ENCODE results near the gene TMEM89. TPM values are rescaled to one million over a fixed set of nuclear protein-coding genes. Genes with fewer than 3 reads are reported as not detected.

The TMEM89 gene
- total and polyA plus RNA-seq, 8 donors: 0.62 TPM; not detected in 7

DNA sequence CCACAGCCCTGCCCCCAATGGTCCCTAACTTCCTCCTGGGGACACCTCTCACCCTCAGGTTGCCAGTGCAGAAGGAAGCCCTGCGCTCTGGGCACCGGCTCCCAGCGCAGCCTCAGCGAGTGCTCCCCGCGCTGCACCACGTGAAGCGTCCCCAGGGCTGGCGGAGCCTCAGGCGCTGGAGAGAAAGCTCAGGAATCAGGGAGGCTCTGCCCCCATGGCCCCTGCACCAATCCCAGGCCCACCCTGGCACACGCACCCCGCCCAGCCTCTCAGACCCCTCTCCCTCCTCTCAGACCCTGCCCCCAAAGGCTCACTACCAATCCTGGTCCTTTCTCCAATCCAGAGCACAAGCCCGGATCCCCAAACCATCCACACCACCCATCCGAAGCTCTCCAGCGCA is 33.3 kb downstream of the TMEM89 start:
- H3K36me3 ChIP-seq: peaks cover 0 to 11% (median 6%) of the 10 kb centered on the region in 4 donors
- WGBS, 5 donors: 50 to 69% (median 57%) methylated on average over 6 to 15 of the region's 15 CpGs
- H3K4me1 ChIP-seq: no peaks in the 10 kb centered on the region

DNA sequence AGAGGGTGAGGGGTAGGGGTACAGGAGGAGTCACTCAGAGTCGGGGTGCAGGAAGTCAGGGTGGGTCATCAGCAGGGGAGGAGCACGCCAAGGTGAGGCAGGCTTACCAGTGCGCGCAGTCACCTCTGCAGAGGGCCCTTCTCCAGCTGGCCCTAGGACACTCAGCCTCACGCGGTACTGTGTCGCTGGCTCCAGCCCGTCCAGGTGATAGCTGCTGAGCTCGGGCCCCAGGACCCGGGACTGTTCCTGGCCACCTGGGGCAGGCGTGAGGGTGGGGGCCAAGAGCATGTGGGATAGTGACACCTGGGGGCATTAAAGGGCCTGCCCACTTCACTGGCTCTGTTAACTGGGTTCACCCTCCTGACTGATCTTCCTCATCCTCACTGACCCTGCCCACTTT is 33.9 kb downstream of the TMEM89 start:
- intact Hi-C loops (cut with DNase I; ENCODE audit: low total_unique reads): no loop called here

More for the DNA sequence above, 33.3 kb downstream of the TMEM89 start:
- intact Hi-C loops (cut with DNase I; ENCODE audit: low total_unique reads): no loop called here
- DNase-seq: no peak
- Histone ChIP-seq H3K27me3 (peaks cover 0 to 29% (median 0%) of the 10 kb centered on the region in 3 donors), H3K4me3 (no peak overlapping the region), H3K27ac (no peak overlapping the region), H3K9me3 (no peaks in the 10 kb centered on the region)
- TF ChIP-seq POLR2A (IDR thresholded peaks at IDR 0.05) (no peak), POLR2AphosphoS5 (IDR thresholded peaks at IDR 0.05) (no peak), EP300 (IDR thresholded peaks at IDR 0.05) (no peak)
- TF ChIP-seq, protein P1, sequence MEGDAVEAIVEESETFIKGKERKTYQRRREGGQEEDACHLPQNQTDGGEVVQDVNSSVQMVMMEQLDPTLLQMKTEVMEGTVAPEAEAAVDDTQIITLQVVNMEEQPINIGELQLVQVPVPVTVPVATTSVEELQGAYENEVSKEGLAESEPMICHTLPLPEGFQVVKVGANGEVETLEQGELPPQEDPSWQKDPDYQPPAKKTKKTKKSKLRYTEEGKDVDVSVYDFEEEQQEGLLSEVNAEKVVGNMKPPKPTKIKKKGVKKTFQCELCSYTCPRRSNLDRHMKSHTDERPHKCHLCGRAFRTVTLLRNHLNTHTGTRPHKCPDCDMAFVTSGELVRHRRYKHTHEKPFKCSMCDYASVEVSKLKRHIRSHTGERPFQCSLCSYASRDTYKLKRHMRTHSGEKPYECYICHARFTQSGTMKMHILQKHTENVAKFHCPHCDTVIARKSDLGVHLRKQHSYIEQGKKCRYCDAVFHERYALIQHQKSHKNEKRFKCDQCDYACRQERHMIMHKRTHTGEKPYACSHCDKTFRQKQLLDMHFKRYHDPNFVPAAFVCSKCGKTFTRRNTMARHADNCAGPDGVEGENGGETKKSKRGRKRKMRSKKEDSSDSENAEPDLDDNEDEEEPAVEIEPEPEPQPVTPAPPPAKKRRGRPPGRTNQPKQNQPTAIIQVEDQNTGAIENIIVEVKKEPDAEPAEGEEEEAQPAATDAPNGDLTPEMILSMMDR (IDR thresholded peaks at IDR 0.05): no peak

DNA sequence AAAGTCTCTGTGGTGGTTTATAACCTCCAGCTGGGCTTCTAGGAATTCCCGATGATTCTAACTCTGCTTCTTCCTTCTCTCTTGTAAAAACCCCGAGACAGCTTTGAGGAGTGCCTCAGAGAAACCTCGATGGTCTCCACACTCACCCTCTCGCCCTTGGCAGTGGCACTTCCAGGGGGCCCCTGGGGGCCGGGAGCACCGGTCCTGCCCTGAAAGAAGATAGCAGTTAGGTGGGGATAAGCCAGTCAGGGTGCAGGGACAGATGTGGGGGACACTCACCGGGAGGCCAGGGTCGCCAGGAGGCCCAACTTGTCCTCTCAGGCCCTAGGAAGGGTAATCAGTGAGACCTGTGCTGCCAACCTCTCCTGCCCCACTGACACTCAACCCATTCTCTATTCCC is 36.2 kb downstream of the TMEM89 start:
- H3K36me3 ChIP-seq: peaks cover 0 to 11% (median 4%) of the 10 kb centered on the region in 4 donors
- intact Hi-C loops (cut with DNase I; ENCODE audit: low total_unique reads): no loop called here
- DNase-seq: no peak
- no peak for TF ChIP-seq EP300 (IDR thresholded peaks at IDR 0.05)
- TF ChIP-seq, protein P1 (IDR thresholded peaks at IDR 0.05): no peak
- no peak for TF ChIP-seq POLR2AphosphoS5 (IDR thresholded peaks at IDR 0.05)
- TF ChIP-seq POLR2A (IDR thresholded peaks at IDR 0.05): no peak
- 77 to 86% (median 84%) methylated on average over 7 to 8 of the region's 8 CpGs for WGBS, 5 donors
- peaks cover 0 to 16% (median 0%) of the 10 kb centered on the region in 3 donors for H3K27me3 ChIP-seq
- no peak overlapping the region for H3K4me3 ChIP-seq
- no peaks in the 10 kb centered on the region for H3K4me1 ChIP-seq
- H3K27ac ChIP-seq: no peak overlapping the region
- H3K9me3 ChIP-seq: no peaks in the 10 kb centered on the region

More for the DNA sequence above, 33.9 kb downstream of the TMEM89 start:
- Histone ChIP-seq H3K4me1 (no peaks in the 10 kb centered on the region), H3K27ac (no peak overlapping the region), H3K9me3 (no peaks in the 10 kb centered on the region), H3K36me3 (peaks cover 0 to 11% (median 6%) of the 10 kb centered on the region in 4 donors), H3K27me3 (peaks cover 0 to 24% (median 0%) of the 10 kb centered on the region in 3 donors), H3K4me3 (no peak overlapping the region)
- WGBS, 5 donors: 67 to 80% (median 74%) methylated on average over 5 to 11 of the region's 11 CpGs
- DNase-seq: no peak
- TF ChIP-seq POLR2AphosphoS5 (IDR thresholded peaks at IDR 0.05): no peak
- no peak for TF ChIP-seq POLR2A (IDR thresholded peaks at IDR 0.05)
- TF ChIP-seq, protein P1 (IDR thresholded peaks at IDR 0.05): no peak
- no peak for TF ChIP-seq EP300 (IDR thresholded peaks at IDR 0.05)

DNA sequence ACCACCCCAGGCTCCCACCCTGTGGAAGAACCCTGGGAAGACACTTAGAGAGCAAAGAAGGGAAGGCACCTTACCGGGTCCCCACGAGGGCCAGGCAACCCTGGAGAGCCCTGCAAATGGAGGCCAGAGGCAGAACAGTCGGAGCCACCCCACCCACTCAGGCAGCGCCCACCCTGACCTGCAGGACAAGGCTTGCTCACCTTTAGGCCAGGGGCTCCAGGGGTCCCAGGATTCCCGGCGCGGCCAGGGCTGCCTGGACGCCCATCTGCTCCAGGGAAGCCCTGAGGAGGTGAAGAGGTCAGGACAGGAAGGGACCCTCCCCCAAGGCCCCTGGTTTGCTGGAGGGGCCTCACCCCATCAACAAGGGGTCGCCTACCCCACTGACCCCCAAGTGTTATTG is 36.7 kb downstream of the TMEM89 start:
- peaks cover 0 to 11% (median 4%) of the 10 kb centered on the region in 4 donors for H3K36me3 ChIP-seq
- H3K27me3 ChIP-seq: peaks cover 0 to 16% (median 0%) of the 10 kb centered on the region in 3 donors
- no peak for DNase-seq
- WGBS, 5 donors: 80 to 95% (median 84%) methylated on average over 1 to 9 of the region's 9 CpGs
- H3K4me1 ChIP-seq: no peaks in the 10 kb centered on the region
- TF ChIP-seq POLR2A (IDR thresholded peaks at IDR 0.05) (no peak), POLR2AphosphoS5 (IDR thresholded peaks at IDR 0.05) (no peak), EP300 (IDR thresholded peaks at IDR 0.05) (no peak)
- TF ChIP-seq, protein P1 (IDR thresholded peaks at IDR 0.05): no peak
- intact Hi-C loops (cut with DNase I; ENCODE audit: low total_unique reads): no loop called here
- no peaks in the 10 kb centered on the region for H3K9me3 ChIP-seq
- H3K4me3 ChIP-seq: no peak overlapping the region
- no peak overlapping the region for H3K27ac ChIP-seq
